PC-9 (cell line): ENCODE data around the gene BIRC5.

Experiments
- CTCF ChIP-seq: fragments of 200-600 bp; sonication (generic); conservative IDR thresholded peaks from 2 replicates; pipeline ENCODE4 v1.6.1; 2017; ENCODE audit warnings: mixed run types, antibody characterized with exemption, mild to moderate bottlenecking, moderate library complexity
- EZH2 ChIP-seq: fragments of 200-600 bp; sonication (generic); IDR thresholded peaks from 2 replicates; pipeline ENCODE4 v1.8.0; 2017; ENCODE audit warnings: antibody characterized with exemption, low read depth

GRCh38 chr17:78208486-78208885 lies 5.6 kb upstream of the BIRC5 start:
- no peak for TF ChIP-seq EZH2
- no peak for TF ChIP-seq CTCF
